RWPE2 (cell line): ENCODE data around the gene ENDOV.

ENCODE experiments used
- ATAC-seq: fragments of 200-7000 bp; cut with Tn5 transposase; 3 replicates; pipeline ENCODE4 v1.9.1; 2021; ENCODE audit warnings: low read depth
- DNase-seq: peaks from one replicate; pipeline ENCODE4 v3.0.0-alpha.2; 2020; ENCODE audit warnings: low spot score
- H3K27ac ChIP-seq: fragments of 450-650 bp; 2 replicates; pipeline ENCODE4 v1.5.1; 2017; ENCODE audit warnings: mild to moderate bottlenecking; ENCODE audit not compliant: poor library complexity, severe bottlenecking
- H3K27me3 ChIP-seq: fragments of 250-450 bp; sonication (Bioruptor Pico); 2 replicates; pipeline ENCODE4 v1.5.1; 2021; ENCODE audit warnings: mild to moderate bottlenecking, moderate library complexity; ENCODE audit not compliant: insufficient read depth, poor library complexity, severe bottlenecking
- H3K36me3 ChIP-seq: fragments of 250-450 bp; sonication (Bioruptor Pico); 2 replicates; pipeline ENCODE4 v1.5.1; 2020; ENCODE audit warnings: low read depth, mild to moderate bottlenecking, moderate library complexity
- H3K4me1 ChIP-seq: fragments of 250-450 bp; sonication (Bioruptor Pico); 2 replicates; pipeline ENCODE4 v1.5.1; 2021; ENCODE audit warnings: mild to moderate bottlenecking, moderate library complexity; ENCODE audit not compliant: insufficient read depth, poor library complexity, severe bottlenecking
- H3K4me3 ChIP-seq: fragments of 250-450 bp; sonication (Bioruptor Pico); 2 replicates; pipeline ENCODE4 v1.5.1; 2021; ENCODE audit warnings: mild to moderate bottlenecking, moderate library complexity; ENCODE audit not compliant: severe bottlenecking
- H3K9me3 ChIP-seq: fragments of 250-450 bp; sonication (Bioruptor Pico); 2 replicates; pipeline ENCODE4 v1.5.1; 2021; ENCODE audit warnings: mild to moderate bottlenecking, moderate library complexity; ENCODE audit not compliant: severe bottlenecking
- CTCF ChIP-seq: fragments of 450-650 bp; IDR thresholded peaks from one replicate; pipeline ENCODE4 v1.5.1; 2017; ENCODE audit warnings: mild to moderate bottlenecking, moderate library complexity; ENCODE audit not compliant: poor library complexity, severe bottlenecking

ENDOV gene

DNA sequence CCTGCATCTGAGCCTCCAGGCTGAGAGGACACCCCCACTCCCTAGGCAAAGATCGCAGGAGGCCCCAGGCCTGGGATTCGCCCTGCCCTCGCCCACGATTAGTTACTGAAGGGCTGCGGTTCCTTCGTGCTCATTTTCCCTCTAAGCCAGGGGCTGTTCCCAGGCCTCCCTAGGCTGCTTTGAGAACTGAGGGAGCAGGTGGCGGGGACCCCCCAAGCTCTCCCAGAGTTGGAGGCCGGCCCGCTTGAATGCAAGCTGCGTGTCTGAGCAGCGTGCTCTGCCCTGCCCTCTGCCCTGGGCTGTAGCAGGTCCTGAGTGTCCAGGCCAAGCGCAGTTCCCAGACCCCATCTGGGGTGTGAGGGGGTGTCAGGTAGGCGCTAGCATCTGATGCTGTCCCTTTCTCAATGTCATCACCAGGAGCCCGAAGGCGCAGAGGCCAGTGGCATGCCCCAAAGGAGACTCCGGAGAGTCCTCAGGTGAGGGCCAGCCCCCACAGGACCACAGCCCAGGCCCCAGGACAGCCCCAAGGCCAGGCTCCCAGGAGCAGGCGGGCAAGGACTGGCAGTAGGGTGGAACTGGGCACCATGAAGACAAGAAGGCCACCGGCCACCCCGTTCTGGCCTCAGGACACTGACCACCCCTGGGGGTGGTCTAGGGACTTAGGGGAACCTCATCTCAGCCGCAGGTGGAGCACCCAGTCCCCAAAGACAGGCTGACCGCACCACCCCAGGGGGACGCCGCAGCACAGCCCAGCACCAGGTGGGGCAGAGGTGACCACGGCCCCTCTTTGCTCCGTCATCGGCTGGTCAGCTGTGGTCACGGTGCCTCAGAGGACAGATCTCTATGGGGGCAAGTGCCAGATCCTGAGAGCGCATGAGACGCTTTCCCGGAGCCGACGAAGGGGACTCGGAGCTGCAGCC is 14.6 kb downstream of the ENDOV start:
- ATAC-seq (no peak), DNase-seq (peak; percentile 55)
- no peak overlapping the region for H3K27ac ChIP-seq
- H3K4me1 ChIP-seq = no peaks in the 10 kb centered on the region
- no peaks in the 10 kb centered on the region for H3K27me3 ChIP-seq
- H3K9me3 ChIP-seq = no peaks in the 10 kb centered on the region
- H3K4me3 ChIP-seq = no peak overlapping the region
- H3K36me3 ChIP-seq = no peaks in the 10 kb centered on the region
- no peak for TF ChIP-seq CTCF

GRCh38 chr17:80430446-80431245 is 15.7 kb downstream of the ENDOV start:
- no peak for TF ChIP-seq CTCF
- no peak overlapping the region for H3K4me3 ChIP-seq
- no peak for ATAC-seq
- no peak overlapping the region for H3K27ac ChIP-seq
- H3K36me3 ChIP-seq = no peaks in the 10 kb centered on the region
- H3K4me1 ChIP-seq = no peaks in the 10 kb centered on the region
- DNase-seq = peak; percentile 51
- H3K9me3 ChIP-seq = no peaks in the 10 kb centered on the region
- no peaks in the 10 kb centered on the region for H3K27me3 ChIP-seq

- no peak overlapping the region for H3K4me3 ChIP-seq
- no peak overlapping the region for H3K27ac ChIP-seq
- no peak for ATAC-seq
- no peaks in the 10 kb centered on the region for H3K36me3 ChIP-seq
- H3K27me3 ChIP-seq = no peaks in the 10 kb centered on the region
- TF ChIP-seq CTCF = no peak
- no peaks in the 10 kb centered on the region for H3K9me3 ChIP-seq
- DNase-seq = peak; percentile 54
- no peaks in the 10 kb centered on the region for H3K4me1 ChIP-seq
These were observed 16.6 kb downstream of the ENDOV start for GRCh38 chr17:80431246-80432195.

DNA sequence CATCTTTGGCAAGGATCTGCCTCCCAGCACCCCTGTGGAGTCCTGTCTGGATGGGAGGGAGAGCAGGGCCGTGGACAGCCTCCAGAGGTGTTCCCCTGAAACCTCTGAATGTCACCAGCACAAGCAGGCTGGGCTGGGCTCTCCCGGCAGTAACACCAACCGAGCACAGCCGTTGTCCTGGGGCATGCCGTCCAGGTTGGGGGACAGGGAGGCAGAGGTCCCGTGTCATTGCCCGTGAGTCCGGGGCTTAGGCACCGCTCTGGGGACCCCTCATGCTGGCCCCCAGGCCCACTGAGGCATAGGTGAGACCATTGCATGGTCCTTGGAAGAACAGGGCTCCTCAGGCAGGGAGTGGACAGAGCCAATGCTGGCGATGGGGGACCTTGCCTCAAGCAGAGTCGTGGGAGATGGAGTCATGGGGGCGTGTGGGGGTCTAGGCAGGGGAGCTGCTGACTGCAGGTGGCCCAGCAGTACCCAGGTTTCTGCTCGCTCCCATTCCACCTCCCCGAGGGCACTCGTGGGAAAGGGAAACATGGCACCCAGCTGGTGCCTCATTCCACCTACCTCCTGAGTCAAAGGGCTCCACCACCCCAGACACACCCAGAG is 17.5 kb downstream of the ENDOV start:
- no peak for TF ChIP-seq CTCF
- ATAC-seq (no peak), DNase-seq (peak; percentile 54)
- no peaks in the 10 kb centered on the region for H3K9me3 ChIP-seq
- no peaks in the 10 kb centered on the region for H3K27me3 ChIP-seq
- H3K4me3 ChIP-seq = no peak overlapping the region
- no peaks in the 10 kb centered on the region for H3K4me1 ChIP-seq
- no peak overlapping the region for H3K27ac ChIP-seq
- no peaks in the 10 kb centered on the region for H3K36me3 ChIP-seq
